ENCODE measurements around the gene TEX2.
A peak's percentile ranks its signal among the peaks of the same experiment; 100 is the strongest.
"Not testable (repeated sequence)": the region's sequence is repeated elsewhere in the genome, so short reads cannot be mapped to it uniquely, and the experiment has no call there.

Gene TEX2

DNA sequence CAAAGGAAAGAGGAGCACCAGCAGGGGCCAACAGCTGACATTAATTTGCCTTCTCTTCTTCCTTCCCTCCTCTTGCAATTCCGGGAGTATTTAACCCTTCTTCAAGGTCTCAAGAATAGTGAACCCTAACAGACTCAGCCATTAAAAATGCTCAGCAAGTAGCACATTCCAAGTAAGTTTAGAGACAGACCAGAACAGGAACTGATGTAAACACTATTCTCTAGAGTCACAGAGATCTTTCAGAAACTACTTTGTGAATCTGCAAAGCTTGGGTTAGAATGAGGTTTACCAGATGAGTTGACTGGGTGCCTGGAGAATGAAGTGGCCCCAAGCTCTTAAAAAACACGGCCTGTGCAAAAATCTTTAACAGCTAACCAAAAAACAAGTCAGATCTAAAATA, 50.9 kb downstream of the TEX2 start:
- no peak for DNase-seq

DNA sequence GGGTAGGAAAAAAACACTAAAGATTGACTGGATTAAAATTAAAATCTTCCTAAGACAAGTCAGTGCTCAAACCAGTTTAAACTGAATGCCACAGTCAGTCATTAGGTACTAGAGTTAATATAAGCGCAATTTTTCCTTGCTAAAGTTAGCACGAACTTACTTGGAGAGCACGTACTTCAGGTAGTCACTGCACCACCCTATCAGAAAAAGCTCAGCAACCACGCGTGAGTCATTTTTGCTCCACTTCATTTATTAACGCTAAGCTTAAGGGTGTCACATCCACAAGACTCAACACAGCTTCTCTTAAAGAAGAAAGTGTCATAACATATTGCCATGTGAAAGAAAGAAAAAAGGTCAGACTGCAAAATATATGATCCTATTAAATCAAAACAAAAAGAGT, 53.1 kb downstream of the TEX2 start:
- no peak for DNase-seq

GRCh38 chr17:64209356-64209941, 53.6 kb downstream of the TEX2 start:
- DNase-seq, result no peak

DNA sequence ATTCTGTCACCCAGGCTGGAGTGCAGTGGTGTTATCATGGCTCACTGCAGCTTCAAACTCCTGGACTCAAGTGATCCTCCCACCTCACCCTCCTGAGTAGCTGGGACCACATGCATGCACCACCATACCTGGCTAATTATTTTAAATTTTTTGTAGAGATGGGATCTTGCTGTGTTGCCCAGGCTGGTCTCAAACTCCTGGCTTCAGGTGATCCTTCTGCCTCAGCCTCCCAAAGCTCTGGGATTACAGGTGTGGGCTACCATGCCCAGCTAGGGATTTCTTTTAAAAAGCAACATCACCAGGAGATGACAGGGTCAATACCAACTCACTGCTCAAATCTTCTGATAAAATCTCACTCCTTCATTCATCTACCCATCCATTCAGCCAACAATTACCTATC, 54.4 kb downstream of the TEX2 start:
- DNase-seq, result not testable (repeated sequence)

- no peak for DNase-seq
These were observed 57.3 kb downstream of the TEX2 start for GRCh38 chr17:64205804-64206203.

- no peak for DNase-seq
These were observed 59.4 kb downstream of the TEX2 start for GRCh38 chr17:64203630-64204029.

DNA sequence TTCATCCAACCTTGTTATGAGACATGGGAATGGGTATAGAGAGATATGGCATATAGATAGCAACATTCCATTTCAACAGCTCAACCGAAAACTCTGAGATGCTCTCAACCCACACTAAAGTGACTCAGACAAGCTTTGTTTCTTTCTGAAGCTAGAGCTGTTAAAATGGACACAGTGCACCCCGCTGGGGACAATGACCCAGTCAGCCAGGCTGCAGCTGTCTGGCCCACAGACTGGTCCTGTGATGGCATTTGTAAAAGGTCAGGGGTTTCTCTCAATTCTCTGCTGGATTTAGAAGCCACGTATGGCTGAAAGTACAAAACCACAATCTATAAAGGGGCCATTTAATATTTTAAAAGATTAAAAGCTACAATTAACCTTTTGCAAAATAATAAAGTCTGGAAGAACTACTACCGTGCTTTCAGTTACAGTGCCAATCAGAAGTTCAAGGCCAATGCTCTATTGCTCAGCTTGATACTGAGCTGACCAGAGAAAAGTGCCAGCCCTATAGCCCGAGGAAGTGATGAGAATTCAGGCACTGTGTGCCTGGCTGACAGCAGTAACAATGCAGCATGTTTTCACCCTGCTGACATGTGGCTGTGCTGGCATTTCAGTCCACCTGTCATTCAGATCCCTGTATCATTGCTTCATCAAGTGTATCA, 60.2 kb downstream of the TEX2 start:
- peak; percentile 69 to 77 (median 73) for DNase-seq

- DNase-seq, result peak in 1 of 3 donors; percentile 29
These were observed 62.7 kb downstream of the TEX2 start for GRCh38 chr17:64200080-64201032.

DNA sequence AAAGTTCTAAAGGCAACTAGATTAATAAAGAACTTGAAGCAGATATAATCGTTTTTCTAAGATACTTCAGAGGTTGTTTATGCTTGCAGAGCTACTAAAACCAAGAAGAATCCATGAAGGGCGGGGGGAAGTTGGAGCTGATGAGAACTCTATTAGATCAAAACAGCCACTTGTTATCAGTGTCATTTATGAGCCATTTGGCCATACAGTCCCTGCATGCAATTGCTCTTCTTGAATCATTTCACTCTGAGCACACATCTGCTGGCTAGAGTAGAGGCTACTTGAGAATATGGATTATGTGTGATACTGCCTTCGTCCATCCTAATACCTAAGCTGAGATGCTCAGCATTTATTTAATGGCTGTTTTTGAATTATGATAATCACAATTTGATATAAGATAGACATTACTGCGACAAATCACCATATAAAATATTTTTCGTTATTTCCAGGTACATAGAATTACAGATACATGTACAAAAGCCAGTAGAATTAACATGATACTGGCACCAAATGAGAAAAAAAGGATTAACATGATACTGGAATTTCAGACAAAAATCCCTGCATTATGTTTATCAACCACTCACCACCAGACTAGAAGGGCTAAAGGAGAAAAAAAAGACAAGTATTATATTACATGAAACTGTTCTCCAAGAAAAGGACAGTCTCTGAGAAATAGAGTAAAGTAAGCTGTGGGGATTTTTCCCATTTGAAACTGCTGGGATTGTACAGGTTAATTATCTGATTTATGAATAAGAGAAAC, 64.5 kb downstream of the TEX2 start:
- no peak for DNase-seq

GRCh38 chr17:64196601-64197000, 66.5 kb downstream of the TEX2 start:
- peak; percentile 41 to 66 (median 66) for DNase-seq

- no peak for DNase-seq
These were observed 69.5 kb downstream of the TEX2 start for GRCh38 chr17:64193561-64193960.

GRCh38 chr17:64192589-64192988, 70.5 kb downstream of the TEX2 start:
- DNase-seq, result peak in 2 of 3 donors; percentile 32 to 49

DNA sequence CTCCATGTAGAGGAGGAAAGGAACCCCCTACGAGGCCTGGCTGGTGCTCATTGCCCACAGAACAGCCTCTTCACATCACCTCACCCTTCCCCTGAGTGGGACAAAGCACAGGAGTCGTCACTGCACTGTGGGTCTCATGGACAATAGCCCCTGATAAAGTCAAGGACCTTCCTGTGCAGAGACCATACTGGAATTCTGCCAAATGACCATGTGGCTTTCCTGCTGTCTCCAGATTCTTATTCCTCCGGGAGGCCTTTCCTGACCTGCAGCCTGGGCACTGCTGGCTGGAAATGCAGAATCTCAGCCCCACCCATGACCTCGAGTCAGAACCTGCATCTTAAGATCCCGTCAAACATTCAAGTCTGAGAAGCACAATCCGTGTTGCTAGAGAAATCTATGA, 72.6 kb downstream of the TEX2 start:
- DNase-seq, result no peak

DNA sequence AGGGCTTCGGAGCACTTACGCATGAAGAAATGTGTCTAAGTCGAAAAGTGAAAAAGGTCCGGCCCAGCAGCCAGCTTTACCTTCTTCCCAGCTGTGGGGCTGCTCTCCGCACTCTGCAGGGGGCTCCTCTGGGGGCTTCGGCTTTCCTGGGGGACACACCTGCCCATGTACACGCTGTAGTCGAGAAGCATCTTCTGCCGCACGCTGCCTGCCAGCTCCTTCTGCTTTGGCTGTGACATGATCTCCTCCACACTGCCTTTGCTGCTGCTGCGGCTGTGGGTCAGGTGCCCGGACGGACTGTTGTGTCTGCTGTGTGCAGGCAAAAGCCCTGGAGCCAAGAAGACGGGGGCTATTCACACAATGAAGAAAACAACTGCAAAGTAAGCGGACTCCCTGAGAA, 75.0 kb downstream of the TEX2 start:
- DNase-seq, result no peak

GRCh38 chr17:64187093-64187895, 75.8 kb downstream of the TEX2 start:
- DNase-seq, result no peak

GRCh38 chr17:64186171-64187092, 76.6 kb downstream of the TEX2 start:
- peak in 1 of 3 donors; percentile 14 for DNase-seq

DNA sequence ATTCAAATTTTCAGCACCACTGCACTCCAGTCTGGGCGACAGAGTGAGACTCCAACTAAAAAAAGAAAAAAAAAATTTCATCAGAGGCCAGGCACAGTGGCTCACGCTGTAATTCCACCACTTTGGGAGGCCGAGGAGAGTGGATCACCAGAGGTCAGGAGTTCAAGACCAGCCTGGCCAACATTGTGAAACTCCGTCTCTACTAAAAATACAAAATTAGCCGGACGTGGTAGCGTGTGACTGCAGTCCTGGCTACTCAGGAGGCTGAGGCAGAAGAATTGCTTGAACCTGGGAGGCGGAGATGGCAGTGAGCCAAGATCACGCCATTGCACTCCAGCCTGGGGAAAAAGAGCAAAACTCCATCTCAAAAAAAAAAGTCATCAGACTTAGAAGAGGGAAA, 77.5 kb downstream of the TEX2 start:
- peak in 2 of 3 donors; percentile 46 to 50 for DNase-seq

- no peak for DNase-seq
These were observed 78.0 kb downstream of the TEX2 start for GRCh38 chr17:64185101-64185500.

DNA sequence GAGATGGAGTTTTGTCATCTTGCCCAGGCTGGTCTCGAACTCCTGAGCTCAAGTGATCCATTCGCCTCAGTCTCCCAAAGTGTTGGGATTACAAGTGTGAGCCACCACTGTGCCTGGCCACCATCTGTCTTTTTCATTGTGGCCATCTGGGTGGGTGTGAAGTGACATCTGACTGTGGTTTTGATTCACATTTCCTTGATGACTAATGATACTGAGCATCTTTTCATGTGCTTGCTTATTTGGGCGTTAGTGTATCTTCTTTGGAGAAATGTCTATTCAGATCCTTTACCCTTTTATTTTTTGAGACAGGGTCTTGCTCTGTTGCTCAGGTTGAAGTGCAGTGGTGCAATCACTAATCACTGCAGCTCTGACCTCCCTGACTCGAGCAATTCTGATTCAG, 79.2 kb downstream of the TEX2 start:
- peak; percentile 71 to 88 (median 82) for DNase-seq

DNA sequence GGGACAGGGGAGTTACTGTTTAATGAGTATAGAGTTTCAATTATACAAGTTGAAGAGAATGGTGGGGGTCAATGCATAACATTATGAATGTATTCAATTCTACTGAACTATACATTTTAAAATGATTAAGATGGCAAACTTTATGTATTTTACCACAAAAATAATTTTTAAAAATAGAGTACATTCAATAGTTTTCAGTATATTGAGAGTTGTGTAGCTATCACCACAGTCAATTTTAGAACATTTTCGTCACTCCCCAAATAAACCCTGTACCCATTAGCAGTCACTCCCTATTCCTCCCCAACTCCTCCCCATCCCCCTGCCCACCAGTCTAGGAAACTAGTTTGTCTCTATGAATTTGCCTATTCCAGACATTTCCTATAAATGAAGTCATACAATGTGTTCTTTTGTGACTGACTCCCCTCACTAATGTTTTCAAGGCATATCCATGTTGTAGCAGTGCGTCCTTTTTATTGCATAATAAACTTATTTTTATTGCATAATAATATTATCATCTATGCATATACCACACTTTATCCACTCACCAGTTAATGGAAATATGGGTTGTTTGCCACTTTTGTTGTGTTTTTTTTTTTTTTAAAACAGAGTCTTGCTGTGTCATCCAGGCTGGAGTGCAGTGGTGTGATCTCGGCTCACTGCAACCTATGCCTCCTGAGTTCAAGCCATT, 80.6 kb downstream of the TEX2 start:
- DNase-seq, result peak in 1 of 3 donors; percentile 60
